SK-N-DZ (cell line): ENCODE measurements around the gene PITPNB.
A peak's percentile ranks its signal among the peaks of the same experiment; 100 is the strongest.

Source experiments
- DNase-seq: peaks from one replicate; pipeline ENCODE4 v3.0.0-alpha.2; 2015; ENCODE audit warnings: low spot score

Gene PITPNB

GRCh38 chr22:27919942-27920755 lies 1.1 kb upstream of the PITPNB start:
- DNase-seq = peak; percentile 77

- DNase-seq = peak; percentile 59
Measured at GRCh38 chr22:27918341-27919221, 475 bp downstream of the PITPNB start.

- DNase-seq = no peak
Measured at GRCh38 chr22:27915986-27916385, 3.1 kb downstream of the PITPNB start.

GRCh38 chr22:27913162-27913741 lies 5.8 kb downstream of the PITPNB start:
- peak; percentile 98 for DNase-seq

GRCh38 chr22:27912101-27912500 lies 7.0 kb downstream of the PITPNB start:
- DNase-seq = no peak

GRCh38 chr22:27911330-27911729 lies 7.7 kb downstream of the PITPNB start:
- DNase-seq = no peak

GRCh38 chr22:27906241-27906640 lies 12.8 kb downstream of the PITPNB start:
- no peak for DNase-seq

GRCh38 chr22:27905653-27906052 lies 13.4 kb downstream of the PITPNB start:
- DNase-seq = no peak

- DNase-seq = no peak
Measured at GRCh38 chr22:27903805-27904473, 15.1 kb downstream of the PITPNB start.

GRCh38 chr22:27900153-27900552 lies 18.9 kb downstream of the PITPNB start:
- DNase-seq = no peak

GRCh38 chr22:27896245-27896644 lies 22.8 kb downstream of the PITPNB start:
- DNase-seq = no peak

- DNase-seq = no peak
Measured at GRCh38 chr22:27895600-27895999, 23.5 kb downstream of the PITPNB start.

- no peak for DNase-seq
Measured at GRCh38 chr22:27892811-27893210, 26.2 kb downstream of the PITPNB start.

GRCh38 chr22:27892064-27892463 lies 27.0 kb downstream of the PITPNB start:
- DNase-seq = no peak

- no peak for DNase-seq
Measured at GRCh38 chr22:27888310-27888709, 30.7 kb downstream of the PITPNB start.

GRCh38 chr22:27886843-27887151 lies 32.3 kb downstream of the PITPNB start:
- DNase-seq = no peak

- DNase-seq = peak; percentile 37
Measured at GRCh38 chr22:27885977-27886842, 32.8 kb downstream of the PITPNB start.

- no peak for DNase-seq
Measured at GRCh38 chr22:27883656-27884350, 35.3 kb downstream of the PITPNB start.

- DNase-seq = no peak
Measured at GRCh38 chr22:27882507-27883290, 36.4 kb downstream of the PITPNB start.
